Measurements from ENCODE around the gene TUFT1.

- no peak for TF ChIP-seq CTCF (IDR thresholded peaks at IDR 0.05)
- TF ChIP-seq POLR2AphosphoS5 (IDR thresholded peaks at IDR 0.05), result no peak
- no peak for TF ChIP-seq POLR2A (IDR thresholded peaks at IDR 0.05)
- TF ChIP-seq EP300 (IDR thresholded peaks at IDR 0.05), result no peak
Observed at GRCh38 chr1:151624783-151625182, 84.7 kb downstream of the TUFT1 start.
